Immature natural killer cell (primary cell): ENCODE results near the gene KLK4. TPM values are rescaled to one million over a fixed set of nuclear protein-coding genes. Genes with fewer than 3 reads are reported as not detected.
"Not testable (repeated sequence)": the region's sequence is repeated elsewhere in the genome, so short reads cannot be mapped to it uniquely, and the experiment has no call there.

Experiments
- DNase-seq, 3 donors: peaks; one replicate each; pipeline ENCODE4 v3.0.0; 2022; ENCODE audit warnings: mixed read lengths in 1 of 3
- H3K27ac Mint-ChIP-seq, 6 donors: one replicate each; pipeline ENCODE4 v1.8.0; 2020; ENCODE audit warnings: mixed read lengths in 6 of 6, mild to moderate bottlenecking in 5 of 6, inconsistent platforms in 4 of 6, moderate library complexity in 3 of 6
- H3K27me3 Mint-ChIP-seq, 3 donors: one replicate each; pipeline ENCODE4 v1.8.0; 2020 to 2021; ENCODE audit warnings: low read depth in 3 of 3, mild to moderate bottlenecking in 3 of 3, mixed read lengths in 3 of 3, moderate library complexity in 3 of 3, inconsistent platforms in 1 of 3
- H3K36me3 Mint-ChIP-seq, 3 donors: one replicate each; pipeline ENCODE4 v1.8.0; 2020; ENCODE audit warnings: mixed read lengths in 3 of 3, inconsistent platforms in 2 of 3, mild to moderate bottlenecking in 2 of 3
- H3K4me1 Mint-ChIP-seq, 2 donors: one replicate each; pipeline ENCODE4 v1.8.0; 2020; ENCODE audit warnings: inconsistent platforms in 2 of 2, mild to moderate bottlenecking in 2 of 2, mixed read lengths in 2 of 2, moderate library complexity in 1 of 2
- H3K4me3 Mint-ChIP-seq, 5 donors: one replicate each; pipeline ENCODE4 v1.8.0; 2020; ENCODE audit warnings: mild to moderate bottlenecking in 5 of 5, mixed read lengths in 5 of 5, inconsistent platforms in 3 of 5, moderate library complexity in 3 of 5
- H3K9me3 Mint-ChIP-seq, 6 donors: one replicate each; pipeline ENCODE4 v1.8.0; 2020; ENCODE audit warnings: mild to moderate bottlenecking in 6 of 6, mixed read lengths in 6 of 6, inconsistent platforms in 4 of 6, moderate library complexity in 3 of 6
- polyA plus RNA-seq, 3 donors: library from polyadenylated mRNA; unstranded; fragments of 300-500 nt; fragmentation: Illumina TruSeq; gene quantifications; one replicate each; pipeline ENCODE4 v1.2.3, GENCODE V29; 2021

Gene KLK4
- polyA plus RNA-seq, 3 donors from 2014 or later, result not detected

- Mint-ChIP-seq H3K9me3 (no peaks in the 10 kb centered on the region), H3K4me1 (peaks cover 5 to 11% of the 10 kb centered on the region in 2 donors), H3K36me3 (no peaks in the 10 kb centered on the region), H3K27me3 (peaks cover 16 to 25% (median 21%) of the 10 kb centered on the region in 3 donors), H3K27ac (no peak overlapping the region), H3K4me3 (peak overlapping the region in 1 of 5 donors; percentile 35)
- DNase-seq, result no peak
These were observed 2.9 kb downstream of the KLK4 start for GRCh38 chr19:50908336-50908735.

- Mint-ChIP-seq H3K27me3 (peaks cover 12 to 22% (median 16%) of the 10 kb centered on the region in 3 donors), H3K9me3 (no peaks in the 10 kb centered on the region), H3K4me3 (no peak overlapping the region), H3K4me1 (peaks cover 5 to 11% of the 10 kb centered on the region in 2 donors), H3K36me3 (no peaks in the 10 kb centered on the region), H3K27ac (no peak overlapping the region)
- peak in 1 of 3 donors; percentile 11 for DNase-seq
These were observed 5.0 kb downstream of the KLK4 start for GRCh38 chr19:50906217-50906616.

GRCh38 chr19:50902640-50903039 is 8.6 kb downstream of the KLK4 start:
- Mint-ChIP-seq H3K36me3 (no peaks in the 10 kb centered on the region), H3K27ac (no peak overlapping the region), H3K4me3 (no peak overlapping the region), H3K4me1 (no peaks in the 10 kb centered on the region), H3K27me3 (peaks cover 3 to 12% (median 4%) of the 10 kb centered on the region in 3 donors), H3K9me3 (no peaks in the 10 kb centered on the region)
- DNase-seq, result no peak

GRCh38 chr19:50899569-50899968 is 11.6 kb downstream of the KLK4 start:
- Mint-ChIP-seq H3K36me3 (no peaks in the 10 kb centered on the region), H3K9me3 (peaks cover 0 to 3% (median 0%) of the 10 kb centered on the region in 6 donors), H3K4me1 (no peaks in the 10 kb centered on the region), H3K4me3 (no peak overlapping the region), H3K27ac (no peak overlapping the region), H3K27me3 (peaks cover 3 to 13% (median 4%) of the 10 kb centered on the region in 3 donors)
- DNase-seq, result no peak

GRCh38 chr19:50898018-50898417 is 13.2 kb downstream of the KLK4 start:
- no peak for DNase-seq
- Mint-ChIP-seq H3K9me3 (peaks cover 0 to 3% (median 0%) of the 10 kb centered on the region in 6 donors), H3K27me3 (peaks cover 3 to 19% (median 4%) of the 10 kb centered on the region in 3 donors), H3K36me3 (no peaks in the 10 kb centered on the region), H3K27ac (no peak overlapping the region), H3K4me3 (no peak overlapping the region), H3K4me1 (no peaks in the 10 kb centered on the region)

- peaks cover 2 to 19% (median 3%) of the 10 kb centered on the region in 3 donors for H3K27me3 Mint-ChIP-seq
- H3K27ac Mint-ChIP-seq, result no peak overlapping the region
- no peaks in the 10 kb centered on the region for H3K4me1 Mint-ChIP-seq
- no peak for DNase-seq
- H3K36me3 Mint-ChIP-seq, result no peaks in the 10 kb centered on the region
- H3K9me3 Mint-ChIP-seq, result peaks cover 0 to 3% (median 0%) of the 10 kb centered on the region in 6 donors
- H3K4me3 Mint-ChIP-seq, result no peak overlapping the region
These were observed 13.6 kb downstream of the KLK4 start for GRCh38 chr19:50897612-50898011.

- H3K27me3 Mint-ChIP-seq, result peaks cover 2 to 17% (median 3%) of the 10 kb centered on the region in 3 donors
- H3K36me3 Mint-ChIP-seq, result no peaks in the 10 kb centered on the region
- H3K27ac Mint-ChIP-seq, result no peak overlapping the region
- no peak for DNase-seq
- peaks cover 0 to 3% (median 0%) of the 10 kb centered on the region in 6 donors for H3K9me3 Mint-ChIP-seq
- H3K4me3 Mint-ChIP-seq, result no peak overlapping the region
- H3K4me1 Mint-ChIP-seq, result no peaks in the 10 kb centered on the region
These were observed 14.0 kb downstream of the KLK4 start for GRCh38 chr19:50897191-50897607.

- Mint-ChIP-seq H3K9me3 (peaks cover 0 to 3% (median 0%) of the 10 kb centered on the region in 6 donors), H3K27me3 (peaks cover 2 to 16% (median 3%) of the 10 kb centered on the region in 3 donors), H3K4me1 (no peaks in the 10 kb centered on the region), H3K27ac (no peak overlapping the region), H3K4me3 (no peak overlapping the region), H3K36me3 (no peaks in the 10 kb centered on the region)
- DNase-seq, result no peak
These were observed 14.5 kb downstream of the KLK4 start for GRCh38 chr19:50896591-50897190.

- not testable (repeated sequence) for DNase-seq, H3K4me3 Mint-ChIP-seq, H3K36me3 Mint-ChIP-seq, H3K4me1 Mint-ChIP-seq, H3K9me3 Mint-ChIP-seq, H3K27ac Mint-ChIP-seq
- H3K27me3 Mint-ChIP-seq, result peaks cover 2 to 16% (median 3%) of the 10 kb centered on the region in 3 donors
These were observed 15.1 kb downstream of the KLK4 start for GRCh38 chr19:50896089-50896590.

- DNase-seq, result no peak
- Mint-ChIP-seq H3K36me3 (no peaks in the 10 kb centered on the region), H3K27me3 (peaks cover 2 to 19% (median 3%) of the 10 kb centered on the region in 3 donors), H3K4me3 (no peak overlapping the region), H3K4me1 (no peaks in the 10 kb centered on the region), H3K9me3 (peaks cover 0 to 3% (median 0%) of the 10 kb centered on the region in 6 donors), H3K27ac (no peak overlapping the region)
These were observed 16.5 kb downstream of the KLK4 start for GRCh38 chr19:50894478-50895356.

GRCh38 chr19:50893047-50893736 is 18.0 kb downstream of the KLK4 start:
- Mint-ChIP-seq H3K36me3 (no peaks in the 10 kb centered on the region), H3K27me3 (peaks cover 2 to 16% (median 3%) of the 10 kb centered on the region in 3 donors), H3K9me3 (peaks cover 0 to 3% (median under 1%) of the 10 kb centered on the region in 6 donors), H3K4me1 (no peaks in the 10 kb centered on the region), H3K4me3 (no peak overlapping the region), H3K27ac (no peak overlapping the region)
- DNase-seq, result no peak

GRCh38 chr19:50891253-50891625 is 20.0 kb downstream of the KLK4 start:
- H3K4me3 Mint-ChIP-seq, result no peak overlapping the region
- no peak overlapping the region for H3K27ac Mint-ChIP-seq
- no peak for DNase-seq
- peaks cover 3 to 18% (median 4%) of the 10 kb centered on the region in 3 donors for H3K27me3 Mint-ChIP-seq
- no peaks in the 10 kb centered on the region for H3K4me1 Mint-ChIP-seq
- H3K9me3 Mint-ChIP-seq, result peaks cover 0 to 3% (median under 1%) of the 10 kb centered on the region in 6 donors
- no peaks in the 10 kb centered on the region for H3K36me3 Mint-ChIP-seq

- H3K36me3 Mint-ChIP-seq, result no peaks in the 10 kb centered on the region
These were observed 20.6 kb downstream of the KLK4 start for GRCh38 chr19:50890422-50891252.

More at GRCh38 chr19:50890422-50891252, 20.6 kb downstream of the KLK4 start:
- Mint-ChIP-seq H3K9me3 (peaks cover 0 to 3% (median under 1%) of the 10 kb centered on the region in 6 donors), H3K27me3 (peaks cover 3 to 15% (median 4%) of the 10 kb centered on the region in 3 donors), H3K27ac (no peak overlapping the region), H3K4me1 (no peaks in the 10 kb centered on the region), H3K4me3 (no peak overlapping the region)
- DNase-seq, result no peak
